ENCODE results near the gene TMEM255A.

DNA sequence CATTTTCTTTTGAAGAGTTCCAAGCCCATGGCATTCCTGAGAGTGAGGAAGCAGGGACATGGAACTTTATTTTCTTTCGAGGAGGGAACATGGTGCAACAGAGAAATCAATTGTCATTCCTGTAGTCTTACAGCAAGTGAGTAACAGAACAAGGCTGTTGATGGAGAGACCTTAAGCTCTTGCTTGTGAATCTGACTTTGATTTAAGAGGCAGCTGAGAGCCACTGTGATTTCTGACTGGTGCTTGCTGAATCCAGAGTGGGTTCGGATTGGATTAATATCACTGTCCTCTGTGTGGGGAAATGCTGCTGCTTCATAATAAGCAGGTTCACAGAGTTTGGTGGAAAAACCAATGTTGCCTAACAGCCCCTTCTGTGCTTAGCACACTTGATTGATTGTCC, 45.9 kb upstream of the TMEM255A start:
- TF ChIP-seq POLR2A (IDR thresholded peaks at IDR 0.05), result no peak
- TF ChIP-seq, protein P1, sequence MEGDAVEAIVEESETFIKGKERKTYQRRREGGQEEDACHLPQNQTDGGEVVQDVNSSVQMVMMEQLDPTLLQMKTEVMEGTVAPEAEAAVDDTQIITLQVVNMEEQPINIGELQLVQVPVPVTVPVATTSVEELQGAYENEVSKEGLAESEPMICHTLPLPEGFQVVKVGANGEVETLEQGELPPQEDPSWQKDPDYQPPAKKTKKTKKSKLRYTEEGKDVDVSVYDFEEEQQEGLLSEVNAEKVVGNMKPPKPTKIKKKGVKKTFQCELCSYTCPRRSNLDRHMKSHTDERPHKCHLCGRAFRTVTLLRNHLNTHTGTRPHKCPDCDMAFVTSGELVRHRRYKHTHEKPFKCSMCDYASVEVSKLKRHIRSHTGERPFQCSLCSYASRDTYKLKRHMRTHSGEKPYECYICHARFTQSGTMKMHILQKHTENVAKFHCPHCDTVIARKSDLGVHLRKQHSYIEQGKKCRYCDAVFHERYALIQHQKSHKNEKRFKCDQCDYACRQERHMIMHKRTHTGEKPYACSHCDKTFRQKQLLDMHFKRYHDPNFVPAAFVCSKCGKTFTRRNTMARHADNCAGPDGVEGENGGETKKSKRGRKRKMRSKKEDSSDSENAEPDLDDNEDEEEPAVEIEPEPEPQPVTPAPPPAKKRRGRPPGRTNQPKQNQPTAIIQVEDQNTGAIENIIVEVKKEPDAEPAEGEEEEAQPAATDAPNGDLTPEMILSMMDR (IDR thresholded peaks at IDR 0.05), result no peak
